Prostate gland (tissue), 2 donors: Measurements from ENCODE around the gene HLTF. TPM values are rescaled to one million over a fixed set of nuclear protein-coding genes. Genes with fewer than 3 reads are reported as not detected.

Source experiments
- DNase-seq: peaks from one replicate; pipeline ENCODE4 v3.0.0-alpha.2; 2019; ENCODE audit warnings: low spot score
- H3K27ac ChIP-seq, 2 donors: fragments of 200-600 bp; sonication (generic); 2 replicates each; pipeline ENCODE4 v1.5.1; 2017 to 2019
- H3K27me3 ChIP-seq: fragments of 200-600 bp; sonication (generic); replicated peaks from 2 replicates; pipeline ENCODE4 v1.5.1; 2019; ENCODE audit not compliant: insufficient read depth
- H3K36me3 ChIP-seq, 2 donors: fragments of 200-600 bp; sonication (generic); 1 replicate in 1 of 2; 2 replicates in 1 of 2; pipeline versions ENCODE4 v1.5.1 to v1.8.1; 2017 to 2019
- H3K4me1 ChIP-seq: fragments of 200-600 bp; sonication (generic); replicated peaks from 2 replicates; pipeline ENCODE4 v1.5.1; 2019
- H3K4me3 ChIP-seq, 2 donors: fragments of 200-600 bp; sonication (generic); 2 replicates each; pipeline ENCODE4 v1.5.1; 2017 to 2019
- H3K9me3 ChIP-seq: fragments of 200-600 bp; sonication (generic); 2 replicates; pipeline ENCODE4 v1.5.1; 2017
- CTCF ChIP-seq, 4 experiments: fragments of 200-600 bp in 2 of 4; fragments of 450-650 bp in 2 of 4; sonication (generic) in 2 of 4; IDR thresholded peaks; 1 replicate in 3 of 4; 2 replicates in 1 of 4; pipeline ENCODE4 v1.5.1; 2016 to 2019; ENCODE audit warnings: antibody characterized with exemption in 4 of 4, mild to moderate bottlenecking in 2 of 4, moderate library complexity in 2 of 4
- POLR2A ChIP-seq: fragments of 450-650 bp; IDR thresholded peaks from one replicate; pipeline ENCODE4 v1.6.1; 2016; ENCODE audit warnings: antibody characterized with exemption, mild to moderate bottlenecking
- POLR2AphosphoS5 ChIP-seq: sonication (generic); formaldehyde crosslinking; IDR thresholded peaks from one replicate; pipeline ENCODE4 v1.6.1; 2017; ENCODE audit warnings: antibody characterized with exemption
- WGBS: methylation state at CpG from one replicate; pipeline ENCODE4 v1.1.5; 2018; 5-methylcytosine and 5-hydroxymethylcytosine counted together
- intact Hi-C: fragments of 100-400 bp; cut with DNase I; formaldehyde crosslinking; loops from one replicate; pipeline ENCODE4 v1.14.2; 2022
- total RNA-seq, 2 donors: library from RNA; depleted of rRNA; stranded (reverse); fragments of >200 nt; gene quantifications; one replicate each; pipeline ENCODE4 v1.1.0, GENCODE V29; 2016

HLTF gene
- total RNA-seq, 2 donors from 2014 or later, result 29.9 to 171 TPM

- DNase-seq, result no peak
- H3K9me3 ChIP-seq, result no peaks in the 10 kb centered on the region
- 87% methylated on average over 1 of the region's 1 CpG for WGBS
- intact Hi-C loops, result loop anchor here (10.0 kb wide), 1 partner anchor 67 kb away; no protein-coding TSS in a partner anchor
- no peaks in the 10 kb centered on the region for H3K27me3 ChIP-seq
- no peak overlapping the region for H3K4me3 ChIP-seq
- no peak for TF ChIP-seq POLR2AphosphoS5
- TF ChIP-seq POLR2A, result no peak
- no peak for TF ChIP-seq CTCF (IDR thresholded peaks at IDR 0.05)
- H3K36me3 ChIP-seq, result no peaks in the 10 kb centered on the region
- no peaks in the 10 kb centered on the region for H3K4me1 ChIP-seq
- no peak overlapping the region for H3K27ac ChIP-seq
These were observed 4.6 kb downstream of the HLTF start for GRCh38 chr3:149081772-149082171.

- no peak for TF ChIP-seq POLR2A
- TF ChIP-seq POLR2AphosphoS5, result no peak
- TF ChIP-seq CTCF (IDR thresholded peaks at IDR 0.05), result no peak
- H3K4me3 ChIP-seq, result no peak overlapping the region
- no peaks in the 10 kb centered on the region for H3K9me3 ChIP-seq
- H3K27ac ChIP-seq, result no peak overlapping the region
- no peaks in the 10 kb centered on the region for H3K36me3 ChIP-seq
- intact Hi-C loops, result loop anchor here (10.0 kb wide), 1 partner anchor 66 kb away; no protein-coding TSS in a partner anchor
- no peaks in the 10 kb centered on the region for H3K4me1 ChIP-seq
- WGBS, result 96% methylated on average over 2 of the region's 2 CpGs
- no peaks in the 10 kb centered on the region for H3K27me3 ChIP-seq
- no peak for DNase-seq
These were observed 5.6 kb downstream of the HLTF start for GRCh38 chr3:149080699-149081091.

- Histone ChIP-seq H3K36me3 (no peaks in the 10 kb centered on the region), H3K27me3 (no peaks in the 10 kb centered on the region), H3K4me1 (no peaks in the 10 kb centered on the region), H3K27ac (no peak overlapping the region), H3K4me3 (no peak overlapping the region), H3K9me3 (no peaks in the 10 kb centered on the region)
- DNase-seq, result no peak
- 87% methylated on average over 3 of the region's 3 CpGs for WGBS
- TF ChIP-seq CTCF (IDR thresholded peaks at IDR 0.05) (no peak), POLR2A (no peak), POLR2AphosphoS5 (no peak)
- intact Hi-C loops, result loop anchor here (10.0 kb wide), 1 partner anchor 65 kb away; no protein-coding TSS in a partner anchor
These were observed 6.2 kb downstream of the HLTF start for GRCh38 chr3:149080011-149080698.

GRCh38 chr3:149077628-149078027 lies 8.7 kb downstream of the HLTF start:
- no peak for DNase-seq
- no peak overlapping the region for H3K4me3 ChIP-seq
- 61% methylated on average over 5 of the region's 5 CpGs for WGBS
- H3K27me3 ChIP-seq, result no peaks in the 10 kb centered on the region
- intact Hi-C loops, result no loop called here
- TF ChIP-seq POLR2AphosphoS5 (no peak), POLR2A (no peak), CTCF (IDR thresholded peaks at IDR 0.05) (no peak)
- H3K27ac ChIP-seq, result no peak overlapping the region
- no peaks in the 10 kb centered on the region for H3K36me3 ChIP-seq
- H3K9me3 ChIP-seq, result no peaks in the 10 kb centered on the region
- no peaks in the 10 kb centered on the region for H3K4me1 ChIP-seq

GRCh38 chr3:149067883-149068282 lies 18.4 kb downstream of the HLTF start:
- intact Hi-C loops, result no loop called here
- no peaks in the 10 kb centered on the region for H3K4me1 ChIP-seq
- WGBS, result 91% methylated on average over 8 of the region's 8 CpGs
- H3K27ac ChIP-seq, result no peak overlapping the region
- TF ChIP-seq CTCF (IDR thresholded peaks at IDR 0.05) (no peak), POLR2AphosphoS5 (no peak), POLR2A (no peak)
- no peak overlapping the region for H3K4me3 ChIP-seq
- no peaks in the 10 kb centered on the region for H3K36me3 ChIP-seq
- no peaks in the 10 kb centered on the region for H3K27me3 ChIP-seq
- no peaks in the 10 kb centered on the region for H3K9me3 ChIP-seq
- no peak for DNase-seq
